Uterus (tissue), 4 donors: ENCODE results near the gene AKAP11. TPM values are rescaled to one million over a fixed set of nuclear protein-coding genes. Genes with fewer than 3 reads are reported as not detected.

Source experiments
- total RNA-seq, 4 donors: library from RNA; depleted of rRNA in 3 of 4; stranded (reverse); fragments of >200 nt in 3 of 4; gene quantifications; one replicate each; pipeline versions ENCODE4 v1.1.0 to v1.2.4, GENCODE V29; 2014 to 2023
- donor health status: DM: yes; HTN: yes; CAD: no.

The AKAP11 gene
- total RNA-seq, 4 donors from 2014 or later = 30.0 to 60.7 (median 45.9) TPM

Other genes starting within 250 kb of the AKAP11 start
- gene DGKH, start 223.5 kb upstream of the AKAP11 start, total RNA-seq = 10 to 100 TPM; 18.8 to 50.0 (median 36.5) TPM